A549 treated with GW870086 at 1 μM for 4 hours (cell line): ENCODE data around the gene CAB39. TPM values are rescaled to one million over a fixed set of nuclear protein-coding genes. Genes with fewer than 3 reads are reported as not detected.

ENCODE experiments used
- total RNA-seq: library from RNA; stranded (reverse); fragments of 200-300 nt; extraction: Qiagen RNA extraction; gene quantifications from 5 replicates; pipeline ENCODE4 v1.2.3, GENCODE V29; 2022; ENCODE audit warnings: low read depth

The CAB39 gene
- total RNA-seq = 43.0 to 66.4 TPM (median 56.8 TPM) in 5 replicates

GRCh38 chr2:230712443-230713330, at the start of gene CAB39:
CAB39 (plus strand) TSS chr2:230712842; CDS start chr2:230760002, 47,160 bp downstream.

GRCh38 chr2:230864605-230865306, 152.1 kb downstream of the CAB39 start, which contains the start of gene ITM2C:
ITM2C (plus strand) TSS chr2:230864942; CDS start chr2:230865026, 84 bp downstream.

Other genes with a start within 250 kb of the CAB39 start
- 67.8 to 81.9 TPM (median 79.8 TPM) in 5 replicates for gene ITM2C, start 152.1 kb downstream of the CAB39 start, total RNA-seq
- gene GPR55, start 212.4 kb downstream of the CAB39 start, total RNA-seq = not detected in 5 replicates